ENCODE measurements around the gene ZNF227.
"Not testable (repeated sequence)": the region's sequence is repeated elsewhere in the genome, so short reads cannot be mapped to it uniquely, and the experiment has no call there.

Gene ZNF227

GRCh38 chr19:44202974-44203373 is 9.4 kb upstream of the ZNF227 start:
- no peak overlapping the region for H2AFZ ChIP-seq (ENCODE audit: low read depth, low read length)
- no peak overlapping the region for H3K27ac ChIP-seq (ENCODE audit: low read length, poor library complexity, severe bottlenecking)
- no peak overlapping the region for H3K4me3 ChIP-seq (ENCODE audit: insufficient read depth in 1 of 2, low read depth in 1 of 2, low read length in 2 of 2)
- no peaks in the 10 kb centered on the region for H3K4me1 ChIP-seq (ENCODE audit: control insufficient read depth, insufficient read depth, low read depth, low read length)
- no peak overlapping the region for H2AK5ac ChIP-seq (ENCODE audit: low read length, severe bottlenecking)
- no peak overlapping the region for H2BK12ac ChIP-seq (ENCODE audit: low read length in 2 of 2)
- no peaks in the 10 kb centered on the region for H3K36me3 ChIP-seq (ENCODE audit: control insufficient read depth in 1 of 2, insufficient read depth in 2 of 2, low read depth in 1 of 2, low read length in 2 of 2)
- H3K4me2 ChIP-seq (ENCODE audit: low read length, poor library complexity, severe bottlenecking), result no peak overlapping the region
- H2BK120ac ChIP-seq (ENCODE audit: low read depth, low read length), result no peak overlapping the region
- H3K14ac ChIP-seq (ENCODE audit: low read length in 2 of 2), result no peak overlapping the region
- H3K18ac ChIP-seq (ENCODE audit: low read depth in 1 of 2, low read length in 2 of 2), result no peak overlapping the region
- no peak overlapping the region for H4K8ac ChIP-seq (ENCODE audit: low read length)
- no peak overlapping the region for H2BK15ac ChIP-seq (ENCODE audit: low read depth, poor library complexity, severe bottlenecking)
- no peak overlapping the region for H3K4ac ChIP-seq (ENCODE audit: low read depth in 1 of 2, low read length in 2 of 2)
- no peaks in the 10 kb centered on the region for H3K79me1 ChIP-seq (replicated peaks; ENCODE audit: low read length, poor library complexity, severe bottlenecking)
- H3K9me3 ChIP-seq (ENCODE audit: control insufficient read depth, low read length), result peaks cover 15% of the 10 kb centered on the region
- 100% methylated on average over 2 of the region's 2 CpGs for WGBS
- H3K9ac ChIP-seq (ENCODE audit: low read length), result no peak overlapping the region
- H3K27me3 ChIP-seq (ENCODE audit: control insufficient read depth in 1 of 2, insufficient read depth in 1 of 2, low read length in 2 of 2), result no peaks in the 10 kb centered on the region
- H2BK5ac ChIP-seq (ENCODE audit: low read depth, low read length, poor library complexity, severe bottlenecking), result no peak overlapping the region
- H3K23ac ChIP-seq (ENCODE audit: low read length in 2 of 2), result no peak overlapping the region
- DNase-seq, result no peak
- no peak overlapping the region for H4K91ac ChIP-seq (ENCODE audit: low read length)

GRCh38 chr19:44203877-44204276 is 8.5 kb upstream of the ZNF227 start:
- not testable (repeated sequence) for H2BK5ac ChIP-seq (ENCODE audit: low read depth, low read length, poor library complexity, severe bottlenecking); H3K4ac ChIP-seq (ENCODE audit: low read depth in 1 of 2, low read length in 2 of 2); H3K9ac ChIP-seq (ENCODE audit: low read length); H4K8ac ChIP-seq (ENCODE audit: low read length); H2BK15ac ChIP-seq (ENCODE audit: low read depth, poor library complexity, severe bottlenecking); H3K23ac ChIP-seq (ENCODE audit: low read length in 2 of 2); H3K4me2 ChIP-seq (ENCODE audit: low read length, poor library complexity, severe bottlenecking); H3K18ac ChIP-seq (ENCODE audit: low read depth in 1 of 2, low read length in 2 of 2); H3K14ac ChIP-seq (ENCODE audit: low read length in 2 of 2); H2BK120ac ChIP-seq (ENCODE audit: low read depth, low read length); H4K91ac ChIP-seq (ENCODE audit: low read length); H3K79me1 ChIP-seq (replicated peaks; ENCODE audit: low read length, poor library complexity, severe bottlenecking); H2AK5ac ChIP-seq (ENCODE audit: low read length, severe bottlenecking); H3K27me3 ChIP-seq (ENCODE audit: control insufficient read depth in 1 of 2, insufficient read depth in 1 of 2, low read length in 2 of 2); H2BK12ac ChIP-seq (ENCODE audit: low read length in 2 of 2); DNase-seq; H3K27ac ChIP-seq (ENCODE audit: low read length, poor library complexity, severe bottlenecking); H3K4me1 ChIP-seq (ENCODE audit: control insufficient read depth, insufficient read depth, low read depth, low read length); H2AFZ ChIP-seq (ENCODE audit: low read depth, low read length); H3K36me3 ChIP-seq (ENCODE audit: control insufficient read depth in 1 of 2, insufficient read depth in 2 of 2, low read depth in 1 of 2, low read length in 2 of 2); H3K4me3 ChIP-seq (ENCODE audit: insufficient read depth in 1 of 2, low read depth in 1 of 2, low read length in 2 of 2)
- WGBS, result 94% methylated on average over 31 of the region's 31 CpGs
- peaks cover 15% of the 10 kb centered on the region for H3K9me3 ChIP-seq (ENCODE audit: control insufficient read depth, low read length)

GRCh38 chr19:44204772-44205171 is 7.6 kb upstream of the ZNF227 start:
- H3K23ac ChIP-seq (ENCODE audit: low read length in 2 of 2), result no peak overlapping the region
- no peak overlapping the region for H2BK12ac ChIP-seq (ENCODE audit: low read length in 2 of 2)
- no peaks in the 10 kb centered on the region for H3K4me1 ChIP-seq (ENCODE audit: control insufficient read depth, insufficient read depth, low read depth, low read length)
- no peak overlapping the region for H4K91ac ChIP-seq (ENCODE audit: low read length)
- no peak overlapping the region for H3K4me3 ChIP-seq (ENCODE audit: insufficient read depth in 1 of 2, low read depth in 1 of 2, low read length in 2 of 2)
- H3K9me3 ChIP-seq (ENCODE audit: control insufficient read depth, low read length), result peaks cover 15% of the 10 kb centered on the region
- no peak overlapping the region for H4K8ac ChIP-seq (ENCODE audit: low read length)
- H3K4ac ChIP-seq (ENCODE audit: low read depth in 1 of 2, low read length in 2 of 2), result no peak overlapping the region
- no peak overlapping the region for H3K14ac ChIP-seq (ENCODE audit: low read length in 2 of 2)
- no peak overlapping the region for H2BK120ac ChIP-seq (ENCODE audit: low read depth, low read length)
- H3K18ac ChIP-seq (ENCODE audit: low read depth in 1 of 2, low read length in 2 of 2), result no peak overlapping the region
- WGBS, result no CpG with 5 or more reads among the region's 2 CpGs
- no peak overlapping the region for H3K9ac ChIP-seq (ENCODE audit: low read length)
- no peak overlapping the region for H2AK5ac ChIP-seq (ENCODE audit: low read length, severe bottlenecking)
- no peak overlapping the region for H2BK15ac ChIP-seq (ENCODE audit: low read depth, poor library complexity, severe bottlenecking)
- no peak overlapping the region for H2BK5ac ChIP-seq (ENCODE audit: low read depth, low read length, poor library complexity, severe bottlenecking)
- H3K79me1 ChIP-seq (replicated peaks; ENCODE audit: low read length, poor library complexity, severe bottlenecking), result peaks cover 4% of the 10 kb centered on the region
- H2AFZ ChIP-seq (ENCODE audit: low read depth, low read length), result no peak overlapping the region
- H3K27ac ChIP-seq (ENCODE audit: low read length, poor library complexity, severe bottlenecking), result no peak overlapping the region
- no peaks in the 10 kb centered on the region for H3K36me3 ChIP-seq (ENCODE audit: control insufficient read depth in 1 of 2, insufficient read depth in 2 of 2, low read depth in 1 of 2, low read length in 2 of 2)
- no peak for DNase-seq
- H3K27me3 ChIP-seq (ENCODE audit: control insufficient read depth in 1 of 2, insufficient read depth in 1 of 2, low read length in 2 of 2), result no peaks in the 10 kb centered on the region
- H3K4me2 ChIP-seq (ENCODE audit: low read length, poor library complexity, severe bottlenecking), result no peak overlapping the region

GRCh38 chr19:44207126-44207803 is 5.1 kb upstream of the ZNF227 start:
- Histone ChIP-seq H4K91ac (ENCODE audit: low read length) (peak overlapping the region; percentile 67), H3K9me3 (ENCODE audit: control insufficient read depth, low read length) (peaks cover 15% of the 10 kb centered on the region), H3K4me1 (ENCODE audit: control insufficient read depth, insufficient read depth, low read depth, low read length) (no peaks in the 10 kb centered on the region), H3K27me3 (ENCODE audit: control insufficient read depth in 1 of 2, insufficient read depth in 1 of 2, low read length in 2 of 2) (no peaks in the 10 kb centered on the region), H2AFZ (ENCODE audit: low read depth, low read length) (peak overlapping the region; percentile 16), H4K8ac (ENCODE audit: low read length) (peak overlapping the region; percentile 96), H2BK12ac (ENCODE audit: low read length in 2 of 2) (no peak overlapping the region), H2AK5ac (ENCODE audit: low read length, severe bottlenecking) (no peak overlapping the region), H3K9ac (ENCODE audit: low read length) (peak overlapping the region; percentile 98), H2BK15ac (ENCODE audit: low read depth, poor library complexity, severe bottlenecking) (no peak overlapping the region), H3K4me2 (ENCODE audit: low read length, poor library complexity, severe bottlenecking) (peak overlapping the region; percentile 78), H3K79me1 (replicated peaks; ENCODE audit: low read length, poor library complexity, severe bottlenecking) (peaks cover 4% of the 10 kb centered on the region), H3K14ac (ENCODE audit: low read length in 2 of 2) (peak overlapping the region in 1 of 2 experiments; percentile 5), H3K4me3 (ENCODE audit: insufficient read depth in 1 of 2, low read depth in 1 of 2, low read length in 2 of 2) (peak overlapping the region; percentile 84 to 98), H2BK120ac (ENCODE audit: low read depth, low read length) (no peak overlapping the region), H3K18ac (ENCODE audit: low read depth in 1 of 2, low read length in 2 of 2) (peak overlapping the region; percentile 79 to 99), H3K36me3 (ENCODE audit: control insufficient read depth in 1 of 2, insufficient read depth in 2 of 2, low read depth in 1 of 2, low read length in 2 of 2) (no peaks in the 10 kb centered on the region), H3K23ac (ENCODE audit: low read length in 2 of 2) (no peak overlapping the region), H2BK5ac (ENCODE audit: low read depth, low read length, poor library complexity, severe bottlenecking) (no peak overlapping the region), H3K4ac (ENCODE audit: low read depth in 1 of 2, low read length in 2 of 2) (peak overlapping the region in 1 of 2 experiments; percentile 42), H3K27ac (ENCODE audit: low read length, poor library complexity, severe bottlenecking) (peak overlapping the region; percentile 90)
- 7% methylated on average over 20 of the region's 26 CpGs for WGBS
- DNase-seq, result peak; percentile 94

Measured in mesenchymal stem cell (in vitro differentiated cells and primary cell).